HG03060 (cell line): ENCODE results near the gene SREBF1.

ENCODE experiments used
- ATAC-seq: cut with Tn5 transposase; IDR thresholded peaks from one replicate; pipeline ENCODE4 v1.9.1; 2021; ENCODE audit warnings: low read depth, moderate number of reproducible peaks; ENCODE audit not compliant: unreplicated experiment

SREBF1 gene

DNA sequence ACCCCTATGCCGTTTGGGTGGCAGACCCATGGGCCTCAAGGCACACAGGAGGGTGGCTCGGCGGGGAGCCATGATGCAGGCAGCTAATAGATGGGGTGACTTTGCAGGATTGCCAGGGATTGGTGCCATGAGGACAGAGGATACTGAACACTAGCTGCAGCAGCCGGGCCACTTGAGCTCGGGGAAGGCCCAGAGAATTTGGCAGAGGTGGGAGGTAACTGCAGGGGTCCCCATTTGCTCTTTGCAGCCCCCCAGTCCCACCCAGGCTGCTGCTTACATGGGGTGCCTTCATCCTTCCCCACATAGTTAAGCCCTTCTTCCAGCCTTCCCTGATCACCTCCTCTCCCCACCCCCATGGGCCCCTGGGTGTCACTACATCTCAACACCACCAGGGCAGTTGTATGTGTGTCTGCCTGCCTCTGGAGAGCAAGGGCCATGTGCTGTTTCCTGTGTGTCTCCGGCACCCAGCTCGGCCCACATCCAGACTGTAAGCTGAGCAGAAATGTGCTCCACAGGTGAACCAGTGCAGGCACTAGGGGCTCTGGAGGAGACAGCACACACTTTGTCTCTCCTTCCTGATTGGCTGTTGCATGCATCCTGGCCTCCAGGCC lies 52.0 kb downstream of the SREBF1 start:
- no peak for ATAC-seq

DNA sequence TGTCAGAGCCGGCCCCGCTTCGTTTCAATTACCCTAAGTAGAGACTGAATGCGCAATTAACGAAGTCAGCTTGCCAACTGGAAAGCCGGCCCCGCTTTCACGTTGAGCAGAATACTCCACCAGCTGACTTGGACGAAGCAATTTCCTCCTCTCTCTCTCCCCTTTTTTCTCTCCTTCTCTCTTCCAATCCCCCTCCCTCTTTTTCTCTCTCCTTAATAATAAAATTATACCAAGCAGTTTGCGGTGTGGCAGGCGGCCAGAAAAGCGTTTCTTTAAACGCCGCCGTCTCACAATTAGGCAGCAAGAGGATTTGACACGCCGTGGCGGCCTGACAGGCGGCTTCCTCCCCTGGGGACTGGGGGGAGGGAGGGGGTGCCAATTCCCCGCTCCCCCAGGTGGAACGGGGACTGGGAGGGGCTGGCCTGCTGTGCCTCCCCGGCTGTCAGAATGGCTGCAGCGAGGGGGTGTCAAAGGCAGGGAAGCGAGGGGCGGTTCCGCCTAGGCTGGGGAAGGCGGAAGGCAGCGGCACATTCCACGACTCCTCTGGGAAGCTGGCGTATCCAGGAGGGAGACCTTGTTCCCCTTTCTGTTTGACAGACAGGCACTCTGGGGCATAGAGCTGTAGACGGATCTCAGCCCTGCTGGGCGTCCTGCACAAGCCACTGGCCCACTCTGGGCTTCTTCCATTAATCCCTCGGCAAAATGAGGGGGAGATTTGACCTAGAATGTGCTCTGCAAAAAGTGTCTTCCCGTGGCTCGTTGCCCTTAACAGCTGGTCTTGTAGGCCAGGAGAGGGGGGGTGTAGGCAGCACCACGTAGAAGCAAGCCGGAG lies 52.7 kb downstream of the SREBF1 start:
- no peak for ATAC-seq

GRCh38 chr17:17783116-17783824 lies 53.5 kb downstream of the SREBF1 start:
- no peak for ATAC-seq

DNA sequence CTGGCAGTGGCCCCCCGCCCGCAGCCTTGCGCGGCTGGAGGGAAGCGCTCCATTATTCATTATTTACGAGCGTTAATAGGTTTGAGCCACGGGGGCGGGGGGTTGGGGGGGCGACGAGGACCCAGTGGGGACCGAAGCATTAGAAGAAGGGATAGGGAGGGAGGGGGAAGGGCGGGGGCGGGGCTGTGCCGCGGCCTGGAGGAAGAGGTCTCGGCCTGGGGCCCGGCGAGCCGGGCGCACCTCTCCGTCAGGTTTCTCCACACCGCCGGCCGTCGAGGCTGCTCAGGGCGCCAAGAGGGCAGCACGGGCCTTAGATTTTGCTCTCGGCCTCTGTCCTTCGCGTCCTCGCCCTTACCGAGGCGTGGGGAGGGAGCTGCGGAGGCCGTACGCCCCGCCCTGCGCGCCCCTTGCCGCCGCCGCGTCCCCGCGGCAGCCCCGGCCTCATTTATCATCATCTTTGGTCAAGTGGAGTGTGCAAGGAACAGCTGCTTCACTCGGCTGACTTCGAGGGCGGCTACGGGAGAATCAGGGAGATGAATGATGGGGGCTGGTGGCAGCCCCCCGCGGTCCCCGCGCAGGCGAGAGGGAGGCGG lies 54.2 kb downstream of the SREBF1 start:
- no peak for ATAC-seq

- no peak for ATAC-seq
Observed at GRCh38 chr17:17781591-17782496, 54.9 kb downstream of the SREBF1 start.

- no peak for ATAC-seq
Observed at GRCh38 chr17:17780922-17781590, 55.7 kb downstream of the SREBF1 start.

DNA sequence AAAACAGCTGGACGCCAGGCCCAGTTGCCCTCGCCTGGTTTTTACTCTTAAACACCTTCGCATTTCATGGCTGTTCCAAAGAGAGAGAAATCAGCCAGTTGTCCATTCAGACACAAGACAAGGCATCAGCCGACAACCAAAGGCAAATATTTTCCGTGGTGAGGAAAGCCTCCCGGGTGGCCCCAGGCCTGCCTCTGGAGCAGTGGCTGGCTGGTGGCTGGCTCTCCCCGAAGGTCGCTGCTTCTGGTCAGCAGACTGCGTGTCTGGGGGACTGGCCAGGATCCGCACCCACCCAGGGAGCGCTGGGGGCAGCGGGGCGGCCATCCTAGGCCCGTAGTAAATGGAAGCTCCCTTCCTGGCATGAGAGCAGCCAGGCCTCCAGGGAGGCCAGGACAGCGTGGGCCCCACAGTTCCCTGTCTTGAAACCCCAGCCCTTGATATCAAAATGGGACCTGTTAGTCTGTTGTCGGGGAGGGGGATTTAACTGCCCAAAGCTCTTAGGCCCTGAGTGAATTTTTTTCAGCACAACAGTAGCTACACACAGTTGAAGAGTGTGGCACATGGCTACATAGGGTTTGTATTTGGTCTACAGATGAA lies 57.7 kb downstream of the SREBF1 start:
- no peak for ATAC-seq

DNA sequence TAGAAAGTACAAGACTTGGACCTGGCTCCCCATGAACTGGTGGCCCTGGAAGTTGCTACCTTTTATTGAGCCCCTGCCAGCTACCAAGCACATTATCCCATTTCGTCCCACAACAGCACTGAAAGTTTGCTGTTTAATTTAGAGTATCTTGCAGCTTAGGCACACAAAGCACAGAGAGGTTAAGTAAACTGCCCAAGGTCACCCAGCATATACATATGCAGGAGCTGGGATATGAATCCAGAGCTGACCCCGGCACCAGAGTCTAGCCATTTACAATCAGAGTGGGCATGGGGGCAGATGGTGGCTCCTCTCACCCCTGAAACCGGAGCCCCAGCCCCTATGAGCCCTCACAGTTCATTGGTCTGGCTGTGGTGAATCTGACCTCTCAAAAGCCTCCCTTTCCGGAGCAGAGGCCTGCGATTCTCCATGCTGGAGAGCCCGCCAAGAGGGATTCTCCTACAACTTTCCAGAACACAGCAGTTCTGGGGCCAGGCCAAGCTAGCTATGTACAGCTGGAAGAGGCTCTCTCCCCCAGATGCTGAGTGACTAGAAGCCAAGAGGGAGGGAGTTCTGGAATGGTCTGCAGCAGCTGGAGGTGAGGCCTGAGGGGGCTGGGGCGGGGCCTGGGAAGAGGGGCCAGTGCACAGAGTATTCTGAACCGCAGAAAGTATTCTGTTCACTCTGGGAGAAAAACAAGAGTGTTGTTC lies 58.3 kb downstream of the SREBF1 start:
- no peak for ATAC-seq

DNA sequence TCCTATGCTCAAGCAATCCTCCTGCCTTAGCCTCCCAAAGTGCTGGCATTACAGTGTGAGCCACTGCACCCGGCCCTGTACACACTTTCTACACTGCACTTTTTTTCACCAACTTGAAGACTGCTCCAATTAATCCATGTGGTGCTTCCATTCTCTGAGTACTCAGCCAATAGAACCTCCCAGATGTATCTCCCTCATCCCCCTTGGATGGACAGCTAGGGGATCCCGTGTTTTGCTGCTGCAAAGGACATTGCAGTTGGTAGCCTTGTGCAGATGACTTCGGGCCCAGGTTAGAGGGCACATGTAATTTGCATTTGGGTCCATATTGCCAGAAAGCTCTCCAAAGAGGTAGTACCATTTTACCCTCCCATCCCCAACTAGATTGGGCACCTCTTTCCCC lies 59.9 kb downstream of the SREBF1 start:
- no peak for ATAC-seq

DNA sequence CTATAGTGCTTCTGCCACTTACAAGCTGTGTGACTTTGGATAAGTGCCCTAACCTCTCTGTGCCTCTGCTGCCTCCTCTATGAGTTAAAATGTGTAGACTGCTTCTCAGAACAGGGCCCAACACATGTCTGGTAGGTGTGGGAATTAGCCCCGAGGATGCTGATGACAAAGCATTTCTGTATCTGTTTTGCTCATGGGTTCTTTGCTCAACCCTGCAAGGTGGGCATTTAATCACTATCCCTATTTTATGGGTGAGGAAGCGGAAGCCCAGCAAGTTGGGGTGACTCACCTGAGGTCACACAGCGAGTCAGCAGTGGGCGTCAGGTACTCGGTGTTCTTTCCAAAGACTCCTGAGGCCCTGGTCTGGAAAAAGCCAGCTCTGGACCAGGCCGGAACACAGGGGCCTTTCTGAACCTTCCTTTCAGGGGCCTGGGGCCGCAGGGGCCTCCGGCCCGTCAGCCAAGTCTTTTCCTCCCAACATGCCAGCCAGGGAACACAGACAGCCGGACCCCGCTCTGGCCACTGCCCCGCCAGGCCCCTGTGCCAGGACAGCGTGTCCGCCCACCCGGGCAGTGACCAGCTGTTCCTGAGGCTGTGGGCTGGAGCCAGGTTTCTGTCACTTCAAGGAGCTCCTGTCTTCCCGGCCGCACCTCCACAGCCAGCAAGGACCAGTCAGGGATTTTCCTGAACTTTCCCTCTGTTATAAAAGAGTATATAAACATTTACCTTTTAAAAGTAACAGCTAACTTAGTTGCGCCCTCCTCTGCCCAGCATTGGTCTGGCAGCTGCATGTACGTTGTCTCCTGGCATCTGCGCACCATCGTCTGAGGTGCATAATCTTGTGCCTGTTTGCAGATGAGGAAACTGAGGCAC lies 62.5 kb downstream of the SREBF1 start:
- no peak for ATAC-seq

GRCh38 chr17:17772231-17772630 lies 64.6 kb downstream of the SREBF1 start:
- ATAC-seq: no peak

DNA sequence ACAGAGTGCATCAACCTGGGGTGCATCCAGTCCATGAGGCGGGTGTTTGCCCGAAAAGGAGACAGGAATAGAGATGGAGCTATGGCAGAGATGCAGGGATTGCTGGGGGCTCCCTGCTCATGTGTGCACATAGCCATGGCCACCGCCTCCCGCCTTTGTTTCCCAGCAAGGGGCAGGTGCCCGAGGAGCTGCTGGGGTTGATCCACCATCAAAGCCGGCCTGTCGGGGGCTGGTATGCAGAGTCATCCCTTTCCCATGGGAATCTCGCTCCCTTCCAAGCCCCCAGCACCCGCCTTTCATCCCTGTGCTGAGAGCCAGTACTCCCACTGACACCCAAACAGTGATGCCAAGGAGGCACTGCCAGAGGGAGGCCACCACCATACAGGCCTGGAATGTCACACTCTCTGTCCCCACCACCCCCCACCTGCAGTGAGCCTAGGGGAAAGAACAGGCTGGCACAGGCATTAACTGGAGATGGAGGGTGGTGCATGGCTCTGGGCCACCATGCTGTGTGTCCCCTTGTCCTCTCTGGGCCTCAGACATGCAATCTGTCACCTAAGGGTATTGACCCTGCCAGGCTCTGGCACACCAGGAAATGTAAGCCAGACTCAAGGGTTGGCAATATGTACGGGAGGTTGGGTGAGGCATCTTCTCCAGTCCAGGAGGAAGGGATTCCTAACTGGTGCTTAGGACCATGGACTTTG lies 65.1 kb downstream of the SREBF1 start:
- ATAC-seq: no peak

DNA sequence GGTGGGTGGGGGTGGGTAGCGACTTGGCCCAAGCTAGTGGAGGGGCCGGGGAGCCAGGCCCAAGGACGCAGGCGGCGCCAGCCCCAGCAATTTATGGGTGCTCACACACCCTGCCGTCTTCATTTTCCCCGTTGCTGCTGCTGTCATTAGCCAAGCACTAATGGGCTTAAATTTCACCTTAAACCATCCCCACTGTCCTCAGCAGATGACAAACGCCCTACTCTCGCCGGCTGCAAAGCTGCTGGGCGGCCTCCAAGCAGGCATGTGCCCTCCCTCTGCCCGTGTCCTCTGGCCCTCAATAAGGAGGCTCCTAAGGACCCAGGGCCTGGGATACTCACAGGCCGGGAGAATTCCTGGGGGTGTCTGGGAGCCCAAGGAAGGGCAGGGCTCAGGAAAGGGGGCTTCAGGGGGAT lies 66.1 kb downstream of the SREBF1 start:
- ATAC-seq: no peak

GRCh38 chr17:17769869-17770631 lies 66.7 kb downstream of the SREBF1 start:
- no peak for ATAC-seq

- ATAC-seq: no peak
Observed at GRCh38 chr17:17768424-17769088, 68.2 kb downstream of the SREBF1 start.

DNA sequence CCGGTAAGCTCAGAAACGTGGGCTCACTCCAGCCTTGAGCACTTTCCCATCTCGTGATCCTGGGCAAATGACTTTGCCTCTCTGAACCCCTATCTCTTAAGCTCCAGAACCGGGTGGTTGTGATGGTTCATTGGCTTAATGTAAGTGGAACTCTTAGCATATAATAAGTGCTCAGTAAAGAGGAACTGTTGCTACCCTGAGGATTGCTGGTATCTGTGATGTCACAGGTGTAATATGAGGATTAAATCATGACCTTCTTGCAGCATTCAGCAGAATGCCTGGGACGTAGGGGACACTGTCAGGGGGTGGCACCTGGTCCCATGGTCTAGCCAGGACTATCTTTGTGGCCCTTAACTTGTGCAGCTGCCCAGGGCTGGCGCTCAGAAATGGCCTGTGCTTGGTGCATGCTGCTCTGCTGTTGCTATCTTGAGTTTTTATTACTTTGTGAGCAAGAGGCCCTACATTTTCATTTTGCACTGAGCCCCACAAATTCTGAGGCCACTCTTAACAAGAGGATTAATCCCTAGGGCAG lies 68.8 kb downstream of the SREBF1 start:
- ATAC-seq: no peak
